Measurements from ENCODE around the gene NRG3. TPM values are rescaled to one million over a fixed set of nuclear protein-coding genes. Genes with fewer than 3 reads are reported as not detected.

NRG3 gene
- polyA plus RNA-seq, 4 donors = 12.0 to 14.3 (median 13.3) TPM

GRCh38 chr10:82866424-82867020, 991.5 kb downstream of the NRG3 start:
- no peak for DNase-seq (ENCODE audit: low read depth in 4 of 4, low spot score in 3 of 4)

GRCh38 chr10:82867056-82867455, 992.1 kb downstream of the NRG3 start:
- DNase-seq (ENCODE audit: low read depth in 4 of 4, low spot score in 3 of 4) = no peak

GRCh38 chr10:82874671-82875070, 999.7 kb downstream of the NRG3 start:
- no peak for DNase-seq (ENCODE audit: low read depth in 4 of 4, low spot score in 3 of 4)

- no peak for DNase-seq (ENCODE audit: low read depth in 4 of 4, low spot score in 3 of 4)
These were observed 1005.8 kb downstream of the NRG3 start for GRCh38 chr10:82880776-82881290.

- no peak for DNase-seq (ENCODE audit: low read depth in 4 of 4, low spot score in 3 of 4)
These were observed 1007.7 kb downstream of the NRG3 start for GRCh38 chr10:82882722-82883121.

GRCh38 chr10:82883603-82884002, 1008.6 kb downstream of the NRG3 start:
- DNase-seq (ENCODE audit: low read depth in 4 of 4, low spot score in 3 of 4) = no peak

DNA sequence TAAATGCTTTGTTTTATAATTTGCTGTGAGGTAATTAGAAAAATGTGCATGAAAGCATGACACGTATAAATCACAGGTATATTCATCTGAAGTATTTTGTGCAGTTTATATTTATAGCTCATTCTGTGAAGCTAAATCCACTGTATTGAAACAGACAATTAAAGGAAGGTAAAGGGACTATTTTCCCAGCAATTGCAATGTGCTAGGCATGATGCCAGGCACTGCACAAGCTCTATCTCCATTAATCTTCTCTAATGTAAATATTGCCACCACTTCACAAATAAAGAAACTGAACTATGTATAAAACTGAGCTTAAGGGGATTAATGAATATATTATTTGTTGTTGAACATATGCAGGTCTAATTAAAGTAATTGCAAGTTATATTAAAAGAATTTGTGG, 1012.5 kb downstream of the NRG3 start:
- DNase-seq (ENCODE audit: low read depth in 4 of 4, low spot score in 3 of 4) = no peak

DNA sequence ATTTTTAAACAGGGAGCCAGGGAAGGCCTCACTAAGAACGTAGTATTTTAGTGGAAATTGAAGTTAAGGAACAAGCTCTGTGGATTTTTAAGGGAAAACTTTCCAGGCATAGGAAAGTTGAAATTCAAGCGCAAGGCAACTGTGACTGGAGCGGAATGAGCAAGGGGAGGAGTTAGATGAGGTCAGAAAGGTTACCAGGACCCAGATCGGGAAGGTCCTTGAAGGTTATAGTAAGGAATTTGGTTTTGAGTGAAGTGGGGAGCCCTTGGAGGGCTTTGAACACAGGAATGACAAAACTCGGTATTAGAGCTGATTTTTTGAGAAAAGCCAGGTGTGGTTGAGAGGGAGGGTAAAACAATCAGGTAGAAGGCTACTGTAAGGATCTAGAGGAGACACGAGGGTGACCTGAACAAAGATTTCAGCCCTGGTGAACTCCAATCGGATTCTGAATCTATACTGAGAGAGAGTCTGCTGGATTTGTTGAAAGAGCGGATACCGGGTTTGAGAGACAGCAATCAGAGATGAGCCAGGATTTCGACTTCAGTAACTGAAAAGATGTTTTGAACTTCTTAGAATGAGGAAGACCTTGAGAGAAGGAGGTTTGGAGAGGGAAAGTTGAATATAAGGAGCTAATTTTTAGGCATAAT, 1013.9 kb downstream of the NRG3 start:
- DNase-seq (ENCODE audit: low read depth in 4 of 4, low spot score in 3 of 4) = no peak

GRCh38 chr10:82889728-82890127, 1014.7 kb downstream of the NRG3 start:
- DNase-seq (ENCODE audit: low read depth in 4 of 4, low spot score in 3 of 4) = no peak

GRCh38 chr10:82890573-82890972, 1015.6 kb downstream of the NRG3 start:
- DNase-seq (ENCODE audit: low read depth in 4 of 4, low spot score in 3 of 4) = no peak

DNA sequence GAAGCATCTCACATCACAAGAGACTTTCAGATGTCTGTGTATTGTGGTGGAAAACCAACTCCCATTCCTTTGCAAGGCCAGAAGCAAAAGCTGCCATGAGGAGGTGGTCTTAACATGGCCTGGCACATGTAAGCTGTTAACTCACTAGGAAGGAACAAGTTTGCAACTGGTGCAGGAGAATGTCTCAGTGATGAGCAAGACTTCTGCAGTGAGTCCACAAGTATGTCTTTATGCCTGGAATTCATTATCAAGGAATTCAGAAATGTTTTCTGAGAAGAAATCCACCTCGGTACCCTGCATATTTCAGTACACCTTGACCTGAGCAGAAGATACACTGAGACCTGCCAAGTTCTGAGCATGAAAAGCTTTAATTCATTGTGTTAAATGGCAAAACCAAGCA, 1033.1 kb downstream of the NRG3 start:
- no peak for DNase-seq (ENCODE audit: low read depth in 4 of 4, low spot score in 3 of 4)

- no peak for DNase-seq (ENCODE audit: low read depth in 4 of 4, low spot score in 3 of 4)
These were observed 1033.8 kb downstream of the NRG3 start for GRCh38 chr10:82908751-82909150.

DNA sequence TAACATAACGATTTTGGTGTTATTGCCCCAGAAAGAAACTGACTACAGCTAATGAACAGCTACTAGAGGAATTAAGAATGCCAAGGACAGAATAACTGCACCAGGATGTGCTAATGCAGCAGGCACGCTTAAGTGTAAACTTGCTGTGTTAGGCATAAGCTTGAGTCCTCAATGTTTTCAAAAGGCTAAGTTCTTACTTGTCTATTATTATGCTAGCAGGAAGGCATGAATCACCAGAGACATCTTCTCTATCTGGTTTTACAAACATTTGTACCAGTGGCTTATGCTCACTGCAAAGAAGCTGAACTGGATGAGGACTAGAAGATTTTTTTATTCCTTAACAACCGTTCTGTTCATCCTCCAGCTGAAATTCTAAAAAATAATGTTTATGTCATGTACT, 1035.3 kb downstream of the NRG3 start:
- DNase-seq (ENCODE audit: low read depth in 4 of 4, low spot score in 3 of 4) = no peak

DNA sequence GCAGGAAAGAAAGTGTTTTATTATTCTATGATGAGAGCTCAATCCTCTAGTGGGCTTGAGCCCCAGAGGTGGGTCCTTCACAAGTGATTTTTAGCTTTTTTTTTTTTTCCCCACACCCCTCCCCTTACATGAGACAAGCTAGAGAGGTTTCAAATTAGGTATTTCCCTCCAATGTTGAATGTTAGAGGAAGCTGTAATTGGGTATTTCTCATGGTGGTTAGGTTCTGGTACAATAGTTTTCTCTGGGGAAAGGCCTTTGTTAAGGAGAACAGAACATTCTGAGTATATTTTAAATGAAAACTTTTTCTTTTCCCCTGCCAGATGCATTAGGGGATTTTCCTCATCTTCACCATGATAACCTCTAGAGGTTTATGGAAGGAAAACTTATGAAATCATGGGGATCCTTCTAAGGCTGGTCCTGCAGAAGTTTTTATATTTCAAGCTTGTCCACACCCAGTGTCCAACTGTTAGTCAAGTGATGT, 1039.7 kb downstream of the NRG3 start:
- DNase-seq (ENCODE audit: low read depth in 4 of 4, low spot score in 3 of 4) = no peak

DNA sequence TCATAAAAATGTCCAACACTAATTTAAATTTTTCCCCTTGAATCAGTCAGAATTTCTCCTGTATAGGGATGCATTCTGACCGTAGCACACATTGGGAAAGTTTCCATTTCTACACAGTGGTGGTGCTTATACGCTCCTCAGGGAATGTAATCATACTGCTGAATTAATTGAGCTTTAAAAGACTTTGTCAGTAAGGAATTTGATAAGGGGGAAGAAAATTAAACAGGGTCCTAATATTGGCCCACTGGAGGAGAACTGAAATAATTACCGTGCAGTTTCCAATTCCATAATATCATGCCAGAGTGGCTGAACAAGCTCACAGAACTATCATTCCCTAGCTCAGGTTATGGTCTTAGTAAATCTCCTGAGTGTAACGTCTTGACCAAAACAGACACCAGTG, 1041.9 kb downstream of the NRG3 start:
- DNase-seq (ENCODE audit: low read depth in 4 of 4, low spot score in 3 of 4) = no peak

- no peak for DNase-seq (ENCODE audit: low read depth in 4 of 4, low spot score in 3 of 4)
These were observed 1043.0 kb downstream of the NRG3 start for GRCh38 chr10:82918022-82918421.

DNA sequence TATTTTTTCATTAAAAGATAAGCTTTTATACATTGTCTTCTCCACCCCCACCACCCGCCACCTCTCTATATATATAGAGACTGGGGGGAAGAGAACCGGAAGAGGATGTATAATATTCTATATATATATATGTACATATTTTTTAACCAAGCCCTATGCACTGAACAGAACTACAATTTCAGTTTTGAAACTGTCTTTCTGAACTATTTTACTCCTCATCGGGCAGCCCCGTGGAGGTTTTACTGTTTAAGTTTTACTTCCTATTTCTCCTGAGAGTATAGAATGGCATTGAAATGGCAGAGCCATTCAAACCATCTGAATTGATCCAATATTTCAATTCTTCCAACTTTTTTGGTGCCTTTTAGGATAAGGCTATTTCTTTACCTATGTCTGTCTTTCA, 1047.1 kb downstream of the NRG3 start:
- no peak for DNase-seq (ENCODE audit: low read depth in 4 of 4, low spot score in 3 of 4)

- DNase-seq (ENCODE audit: low read depth in 4 of 4, low spot score in 3 of 4) = no peak
These were observed 1047.8 kb downstream of the NRG3 start for GRCh38 chr10:82922755-82923154.

- DNase-seq (ENCODE audit: low read depth in 4 of 4, low spot score in 3 of 4) = no peak
These were observed 1049.7 kb downstream of the NRG3 start for GRCh38 chr10:82924711-82925110.

DNA sequence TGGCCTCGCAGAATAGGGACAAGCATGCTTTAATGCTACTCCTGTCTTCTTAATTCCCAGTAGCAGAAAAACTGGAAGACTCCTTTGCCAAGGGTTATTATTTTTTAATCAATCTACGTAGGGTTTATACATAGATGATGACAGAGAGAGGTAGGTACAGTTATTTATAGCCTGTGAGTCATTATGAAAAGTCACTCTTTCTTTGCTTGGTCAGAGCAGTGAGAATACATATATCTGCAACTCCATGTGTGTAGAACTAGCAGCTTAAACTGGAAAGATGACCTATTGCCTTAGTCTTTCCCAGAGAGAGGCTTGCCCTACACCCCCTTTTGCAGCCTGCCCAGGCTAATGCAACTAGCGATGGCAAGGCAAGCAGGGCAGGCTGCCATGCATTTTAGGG, 1050.6 kb downstream of the NRG3 start:
- DNase-seq (ENCODE audit: low read depth in 4 of 4, low spot score in 3 of 4) = no peak

DNA sequence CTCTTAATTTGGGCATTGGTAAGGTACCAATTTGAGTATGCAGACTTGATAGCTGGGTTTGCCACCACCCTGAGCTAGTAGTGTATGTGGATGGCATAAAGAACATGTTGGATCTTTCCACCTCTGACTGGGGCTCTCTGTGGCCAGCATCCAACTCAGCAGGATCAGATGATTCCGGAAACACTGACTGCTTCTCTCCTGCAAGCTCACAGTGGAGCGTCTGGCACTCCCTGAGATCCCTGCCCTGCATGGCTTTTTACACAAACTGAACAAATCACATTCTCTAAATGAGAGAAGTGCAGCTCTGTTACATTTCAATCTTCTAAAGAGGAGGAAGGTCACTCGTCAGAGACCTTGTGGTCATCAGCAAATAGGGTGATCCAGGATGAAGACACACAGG, 1057.5 kb downstream of the NRG3 start:
- DNase-seq (ENCODE audit: low read depth in 4 of 4, low spot score in 3 of 4) = no peak

DNA sequence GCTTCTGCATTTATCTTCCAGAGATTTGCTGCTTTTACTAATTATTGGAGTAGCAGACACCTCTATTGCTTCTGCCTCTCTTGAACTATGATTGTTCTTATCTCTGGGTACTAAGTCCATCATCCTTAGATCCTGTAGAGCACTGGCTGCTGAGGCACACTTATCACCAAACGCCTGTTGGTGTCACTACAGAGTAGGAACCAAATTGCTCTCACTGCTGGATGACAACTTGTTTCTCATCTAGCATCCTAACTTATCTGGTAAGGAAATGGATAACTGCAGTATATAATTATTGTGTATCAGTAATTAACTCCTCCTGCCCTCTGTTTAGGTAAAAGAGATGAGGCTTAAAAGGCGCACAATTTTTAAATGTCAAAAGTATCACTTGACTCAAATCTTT, 1059.4 kb downstream of the NRG3 start:
- DNase-seq (ENCODE audit: low read depth in 4 of 4, low spot score in 3 of 4) = no peak
